ENCODE measurements around the gene E4F1.

Gene E4F1

DNA sequence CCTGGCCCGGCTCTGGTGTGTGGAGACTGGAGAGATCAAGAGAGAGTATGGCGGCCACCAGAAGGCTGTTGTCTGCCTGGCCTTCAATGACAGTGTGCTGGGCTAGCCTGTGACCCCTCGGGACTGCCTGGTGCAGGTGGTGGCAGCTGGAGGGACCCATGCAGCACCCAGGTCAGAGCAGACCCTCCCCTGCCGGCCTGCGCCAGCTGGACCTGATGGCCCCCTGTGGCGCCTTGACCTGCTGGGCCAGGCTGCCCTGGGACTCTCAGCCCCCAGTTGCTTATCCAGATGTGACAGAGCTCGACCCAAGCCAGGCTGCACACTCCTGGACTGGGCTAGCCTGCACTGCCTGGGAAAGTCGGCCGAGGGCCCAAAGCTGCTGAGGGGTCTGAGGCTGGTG lies 14.6 kb upstream of the E4F1 start:
- no peak for DNase-seq

DNA sequence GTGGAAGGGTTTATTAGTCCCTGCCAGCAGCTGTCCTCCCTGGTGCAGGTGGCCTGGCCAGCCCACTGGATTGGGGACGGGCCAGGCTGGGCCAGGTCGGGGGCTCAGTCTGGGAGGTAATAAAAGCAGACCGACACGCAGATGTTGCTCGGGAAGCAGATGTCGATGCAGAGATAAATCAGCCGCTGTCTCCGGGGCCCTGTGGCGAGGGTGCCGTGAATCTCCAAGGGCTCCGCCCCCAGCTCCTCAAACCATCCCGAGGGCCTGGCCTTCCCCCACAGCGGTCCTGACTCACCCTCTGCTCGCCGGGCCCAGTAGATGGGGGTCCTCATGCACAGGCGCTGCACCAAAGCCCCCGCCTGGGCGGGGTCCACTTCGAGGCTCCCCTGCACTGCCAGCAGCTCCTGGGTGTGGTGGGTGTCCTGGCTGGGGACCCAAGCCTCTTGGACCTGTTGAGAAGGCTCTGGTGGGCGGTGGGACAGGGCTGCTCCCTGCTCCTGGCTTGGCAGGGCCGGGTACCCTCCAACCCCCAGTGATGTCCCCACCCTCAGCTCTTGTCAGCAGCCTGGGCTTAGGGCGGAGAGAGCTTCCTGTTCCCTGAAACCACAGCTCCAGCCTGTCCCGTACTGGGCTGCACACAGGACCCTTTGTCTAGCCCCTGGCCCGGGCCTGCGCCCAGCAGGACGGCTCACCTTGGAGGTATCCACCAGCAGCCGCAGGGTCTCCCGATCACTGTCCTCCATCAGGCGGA lies 14.0 kb upstream of the E4F1 start:
- DNase-seq, result no peak

GRCh38 chr16:2210009-2210332 lies 13.4 kb upstream of the E4F1 start:
- no peak for DNase-seq

DNA sequence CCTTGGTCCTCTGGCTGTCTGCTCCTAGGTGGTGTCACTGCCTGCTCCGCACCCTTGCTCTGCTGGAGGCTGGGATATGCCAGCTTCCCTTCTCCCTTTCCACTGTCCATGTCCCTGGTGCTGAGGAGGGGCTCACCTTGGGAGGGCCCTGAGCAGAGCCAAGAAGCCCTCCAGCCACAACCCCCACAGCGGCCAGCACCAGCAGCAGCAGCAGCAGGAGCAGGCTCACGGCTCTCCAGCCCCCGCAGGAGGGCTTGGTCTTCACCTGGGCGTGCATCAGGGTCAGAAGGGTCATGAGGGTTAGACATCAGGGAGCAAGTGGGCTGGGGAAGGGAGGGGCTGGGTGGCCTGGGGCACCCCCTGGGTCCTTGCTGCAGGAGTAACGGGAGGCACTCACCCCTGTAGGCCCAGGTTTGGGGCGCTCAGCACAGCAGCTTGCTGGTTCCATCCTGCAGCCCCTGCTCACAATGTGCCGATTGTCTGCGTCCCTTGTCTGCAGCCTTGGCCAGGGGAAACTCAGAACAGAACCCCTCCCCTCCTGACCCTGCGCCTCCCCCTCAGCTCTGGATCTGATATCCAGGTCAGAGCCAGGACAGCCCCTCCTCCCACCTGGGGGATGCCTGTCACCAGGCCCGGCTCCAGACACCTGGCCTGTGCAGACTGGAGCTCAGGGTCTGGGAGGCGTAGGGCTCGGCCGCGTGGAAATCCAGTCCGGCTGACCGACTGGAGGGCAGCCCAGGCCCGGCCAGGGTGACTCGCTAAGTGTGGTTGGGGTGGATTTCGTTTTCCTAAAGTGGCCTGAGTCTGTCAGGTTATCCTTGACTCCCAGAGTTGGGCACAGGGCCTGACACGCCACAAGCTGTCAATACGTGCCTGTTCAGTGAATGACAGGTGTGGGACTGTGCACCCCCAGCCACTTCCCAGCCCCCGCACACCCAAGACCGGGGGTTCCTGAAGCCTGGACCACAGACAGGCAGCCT lies 12.7 kb upstream of the E4F1 start, which contains the start of gene BRICD5:
BRICD5 (minus strand) TSS at position 478 of the 980 bp plus-strand sequence; CDS start at position 448, 30 bp downstream.
- no peak for DNase-seq

DNA sequence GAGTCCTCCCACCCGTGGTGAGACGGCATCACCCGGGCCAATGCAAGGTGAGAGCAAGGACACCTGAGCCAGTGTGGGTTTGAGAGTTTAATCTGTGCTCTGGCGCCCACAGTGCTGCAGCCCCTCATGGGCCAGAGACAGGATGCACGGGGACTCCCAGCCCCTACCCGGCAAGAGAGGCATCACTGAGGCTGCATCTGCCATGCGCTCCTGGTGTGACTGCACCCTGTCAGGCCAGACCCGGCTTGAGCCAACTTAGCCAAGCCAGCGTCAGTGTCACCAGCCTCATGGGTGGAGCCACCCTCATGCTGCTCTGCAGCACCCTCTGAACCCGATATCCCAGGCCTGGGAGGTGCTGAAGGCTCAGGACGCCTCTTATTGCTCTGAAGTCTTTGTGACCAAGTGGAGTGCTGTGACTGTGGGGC lies 11.5 kb upstream of the E4F1 start:
- no peak for DNase-seq

DNA sequence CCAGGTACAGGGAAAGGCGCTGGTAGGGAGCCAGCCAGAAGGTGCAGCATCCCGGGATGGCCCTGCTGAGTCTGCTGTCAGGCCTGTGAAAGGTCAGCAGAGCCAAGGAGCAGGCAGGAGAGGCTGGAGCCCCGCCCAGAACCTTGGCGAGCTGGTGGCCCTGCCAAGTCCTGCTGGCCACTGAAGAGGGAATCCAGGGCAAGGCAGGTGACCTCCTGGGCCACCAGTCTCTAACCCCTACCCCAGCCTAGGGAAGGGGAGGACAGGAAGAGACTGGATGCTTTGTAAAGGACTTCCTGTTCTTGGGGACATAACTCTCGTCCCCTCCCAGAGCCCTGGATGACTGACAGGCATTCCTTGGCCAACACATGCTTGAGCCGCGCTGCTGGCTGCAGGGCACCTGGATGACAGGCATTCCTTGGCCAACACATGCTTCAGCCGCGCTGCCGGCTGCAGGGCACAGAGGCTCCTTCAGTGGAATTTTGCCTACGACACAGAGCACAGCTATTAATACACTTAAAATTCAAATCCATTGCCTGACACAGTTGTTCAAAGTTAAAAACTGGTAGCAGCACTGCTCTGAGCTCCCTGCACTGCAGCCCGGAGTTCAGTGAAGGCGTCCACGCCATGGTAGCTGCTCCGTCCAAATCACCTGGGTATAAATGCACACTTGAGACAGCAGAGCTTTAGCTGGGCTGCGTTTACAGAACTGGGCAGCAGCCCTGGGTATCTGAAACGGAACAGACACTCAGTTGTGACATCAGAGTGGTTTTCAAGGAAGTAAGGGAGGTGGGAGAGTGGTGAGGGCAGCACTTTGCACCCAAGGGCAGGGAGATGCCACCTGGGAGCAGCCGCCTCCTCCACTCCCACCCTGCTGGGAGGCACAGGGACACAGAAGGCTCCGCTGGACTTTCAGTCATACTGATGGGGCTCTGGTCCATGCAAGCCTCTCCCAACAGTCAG lies 10.7 kb upstream of the E4F1 start:
- DNase-seq, result no peak

GRCh38 chr16:2213817-2214718 lies 9.3 kb upstream of the E4F1 start:
- no peak for DNase-seq

DNA sequence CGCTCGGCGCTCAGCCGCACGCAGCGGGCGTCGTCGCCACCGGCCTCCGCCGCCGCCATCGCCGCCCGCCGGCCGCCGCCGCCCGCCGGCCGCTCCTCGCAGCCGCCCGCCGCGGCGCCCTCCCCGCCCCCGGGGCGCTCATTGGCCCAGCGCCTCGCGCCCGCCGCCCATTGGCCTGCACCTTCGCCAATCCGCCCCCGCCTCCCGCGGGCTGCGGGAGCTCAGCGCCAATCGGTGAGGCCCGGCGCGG lies 8.7 kb upstream of the E4F1 start, which contains the start of gene PGP:
PGP (minus strand) TSS at position 122 of the 250 bp plus-strand sequence; CDS start at position 59, 63 bp downstream.
- DNase-seq, result no peak

DNA sequence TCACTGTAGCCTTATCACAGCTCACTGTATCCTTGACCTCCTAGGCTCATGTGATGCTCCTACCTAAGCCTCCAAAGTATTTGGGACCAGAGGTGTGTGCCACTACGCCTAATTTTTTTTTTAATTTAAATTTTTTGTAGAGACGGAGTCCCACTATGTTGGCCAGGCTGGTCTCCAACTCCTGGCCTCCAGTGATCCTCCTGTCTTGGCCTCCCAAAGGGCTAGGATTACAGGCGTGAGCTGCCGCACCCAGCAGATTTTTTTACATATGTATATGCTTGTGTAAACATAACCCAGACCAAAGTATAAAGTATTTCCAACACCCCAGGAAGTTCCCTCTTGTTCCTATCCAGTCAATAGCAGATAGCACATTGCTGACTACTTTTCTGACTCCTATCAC lies 7.1 kb upstream of the E4F1 start:
- no peak for DNase-seq

DNA sequence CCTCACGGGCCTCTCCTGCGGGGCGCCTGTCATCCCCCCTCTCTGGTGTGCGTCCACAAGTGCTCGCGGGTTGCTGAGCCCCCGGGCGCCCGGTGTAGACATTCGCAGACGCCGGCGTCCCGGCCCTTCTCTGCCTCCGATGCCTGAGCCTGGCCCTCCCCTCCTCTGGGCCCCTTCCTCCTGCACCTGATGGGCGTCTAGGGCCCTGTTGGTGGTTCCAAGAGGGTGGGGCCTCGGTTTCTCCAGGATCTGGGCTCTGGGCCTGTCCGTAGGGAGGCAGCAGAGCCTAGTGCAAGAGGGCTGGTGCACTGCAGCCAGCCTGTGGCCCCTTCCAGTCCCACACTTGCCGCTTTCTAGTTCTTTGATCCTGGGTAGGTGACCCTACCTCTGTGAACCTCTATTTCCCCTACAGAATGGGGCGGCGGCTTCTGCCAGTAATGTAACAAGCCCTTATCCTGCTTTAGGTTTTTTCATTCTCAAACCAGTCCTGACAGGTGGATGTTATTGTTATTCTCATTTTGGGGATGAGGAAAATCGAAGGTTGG lies 623 bp downstream of the E4F1 start:
- no peak for DNase-seq

GRCh38 chr16:2226245-2226793 lies 2.9 kb downstream of the E4F1 start:
- no peak for DNase-seq

DNA sequence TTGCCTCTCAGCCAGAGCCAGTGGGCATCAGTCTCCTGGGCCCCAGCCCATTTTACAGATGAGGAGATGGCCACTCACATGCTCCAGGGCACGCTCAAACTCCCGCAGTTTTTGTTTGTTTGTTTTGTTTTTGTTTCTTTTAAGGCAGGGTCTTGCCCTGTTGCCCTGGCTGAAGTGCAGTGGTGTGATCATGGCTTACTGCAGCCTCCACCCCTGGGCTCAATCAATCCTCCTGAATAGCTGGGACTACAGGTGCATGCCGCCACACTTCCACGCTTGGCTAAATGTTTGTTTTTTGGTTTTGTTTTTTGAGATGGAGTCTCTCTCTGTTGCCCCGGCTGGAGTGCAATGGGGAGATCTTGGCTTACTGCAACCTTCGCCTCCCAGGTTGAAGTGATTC lies 3.5 kb downstream of the E4F1 start:
- no peak for DNase-seq

GRCh38 chr16:2228161-2228824 lies 4.9 kb downstream of the E4F1 start:
- DNase-seq, result no peak

GRCh38 chr16:2229091-2229490 lies 5.7 kb downstream of the E4F1 start:
- no peak for DNase-seq

GRCh38 chr16:2229632-2230250 lies 6.3 kb downstream of the E4F1 start:
- no peak for DNase-seq

DNA sequence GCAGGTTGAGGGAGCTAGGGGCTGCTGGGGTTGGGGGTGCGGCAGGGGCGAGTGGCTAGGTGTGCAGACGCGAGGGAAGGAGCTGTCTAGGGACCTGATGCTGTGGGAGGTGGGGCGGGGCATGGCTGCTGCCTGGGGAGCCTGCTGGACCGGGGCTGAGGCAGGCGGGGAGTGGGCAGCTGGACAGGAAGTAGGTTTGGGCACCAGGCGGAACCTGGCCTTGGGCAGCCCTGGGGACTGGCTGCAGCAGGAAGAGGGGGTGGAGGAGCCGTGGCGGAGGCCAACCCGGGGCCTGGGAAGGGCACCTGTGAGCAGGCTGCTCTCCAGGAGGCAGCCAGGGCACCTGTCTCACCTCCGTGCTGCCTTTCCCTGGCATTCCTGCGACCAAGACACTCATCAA lies 7.0 kb downstream of the E4F1 start:
- DNase-seq, result no peak

DNA sequence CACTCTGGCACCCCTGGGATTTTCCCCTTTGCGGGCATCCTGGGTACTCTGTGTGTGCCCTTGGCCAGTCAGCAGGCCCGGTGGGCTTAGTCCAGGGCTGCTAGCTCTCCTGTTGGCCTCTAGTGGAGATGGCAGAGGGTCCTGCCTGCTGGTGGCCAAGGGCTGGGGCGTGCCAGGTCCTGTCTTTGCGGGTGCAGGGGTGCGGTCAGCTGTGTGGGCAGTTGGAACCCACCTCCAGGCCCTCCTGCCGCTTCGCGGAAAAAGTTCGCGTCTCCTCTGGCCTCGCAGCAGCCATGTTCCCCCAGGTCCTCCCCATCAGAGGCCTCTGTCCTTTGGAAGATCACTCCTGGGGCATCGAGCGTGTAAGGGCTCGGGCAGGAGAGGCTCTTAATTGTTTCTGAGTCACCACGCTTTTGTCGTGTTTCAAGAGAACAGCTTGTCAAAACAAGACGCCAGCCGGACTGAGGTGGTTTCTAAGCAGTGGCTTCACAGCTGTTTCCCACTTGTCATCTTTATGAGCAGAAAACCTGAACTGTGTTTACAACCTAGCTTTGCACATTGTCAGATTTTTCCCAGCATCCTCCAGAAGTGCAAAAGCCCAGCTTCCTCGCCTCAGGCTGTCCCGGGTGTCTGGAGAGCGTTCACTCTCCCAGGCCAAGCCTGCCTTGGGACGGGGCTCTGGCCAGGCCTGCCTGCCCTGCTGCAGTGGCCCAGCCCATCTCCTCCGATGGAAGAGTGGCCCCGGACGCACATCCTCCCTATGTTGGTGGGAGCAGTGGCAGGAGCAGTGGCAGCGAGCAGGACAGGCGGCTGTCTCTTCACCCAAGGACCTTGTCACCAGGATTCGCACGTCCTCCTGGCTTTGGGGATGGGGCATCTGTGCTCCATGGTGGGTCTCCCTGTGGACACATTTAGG lies 7.9 kb downstream of the E4F1 start:
- DNase-seq, result no peak

DNA sequence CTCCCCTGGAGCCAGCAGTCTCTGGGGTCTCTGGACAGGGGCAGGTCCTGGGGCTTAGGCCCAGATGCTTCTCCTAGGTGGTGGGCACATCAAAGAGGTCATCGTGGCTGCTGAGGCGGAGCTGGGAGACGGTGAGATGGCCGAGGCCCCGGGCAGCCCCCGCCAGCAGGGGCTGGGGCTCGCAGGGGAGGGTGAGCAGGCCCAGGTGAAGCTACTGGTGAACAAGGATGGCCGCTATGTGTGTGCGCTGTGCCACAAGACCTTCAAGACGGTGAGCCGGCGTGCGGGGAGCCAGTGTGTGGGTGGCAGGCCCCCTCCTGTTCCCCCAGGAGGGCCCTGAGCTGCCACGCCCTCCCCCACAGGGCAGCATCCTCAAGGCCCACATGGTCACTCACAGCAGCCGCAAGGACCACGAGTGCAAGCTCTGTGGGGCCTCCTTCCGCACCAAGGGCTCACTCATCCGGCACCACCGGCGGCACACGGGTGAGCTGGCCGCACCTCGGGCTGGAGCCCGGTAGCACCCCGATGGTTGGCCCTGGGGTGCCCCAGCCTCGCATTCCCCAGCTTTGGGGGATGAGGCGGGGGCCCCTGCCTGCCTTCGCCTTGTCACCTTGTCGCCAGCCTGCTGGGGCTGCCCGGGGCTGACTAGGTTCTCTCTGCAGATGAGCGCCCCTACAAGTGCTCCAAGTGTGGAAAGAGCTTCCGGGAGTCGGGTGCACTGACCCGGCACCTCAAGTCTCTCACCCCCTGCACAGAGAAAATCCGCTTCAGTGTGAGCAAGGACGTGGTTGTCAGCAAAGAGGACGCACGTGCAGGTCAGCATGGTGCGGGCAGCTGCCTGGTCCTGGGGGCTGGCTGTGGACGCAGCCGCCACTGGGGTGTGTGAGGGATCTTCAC lies 9.0 kb downstream of the E4F1 start:
- DNase-seq, result no peak
